Raji (cell line): Measurements from ENCODE around the gene NCAPG.

ENCODE experiments used
- POLR2A ChIP-seq: IDR thresholded peaks from 2 replicates; pipeline ENCODE4 v1.6.1; 2011; ENCODE audit warnings: low read depth, low read length, control low read depth; ENCODE audit not compliant: insufficient read depth

Gene NCAPG

GRCh38 chr4:17780501-17781299 lies 30.1 kb upstream of the NCAPG start:
- TF ChIP-seq POLR2A = no peak

DNA sequence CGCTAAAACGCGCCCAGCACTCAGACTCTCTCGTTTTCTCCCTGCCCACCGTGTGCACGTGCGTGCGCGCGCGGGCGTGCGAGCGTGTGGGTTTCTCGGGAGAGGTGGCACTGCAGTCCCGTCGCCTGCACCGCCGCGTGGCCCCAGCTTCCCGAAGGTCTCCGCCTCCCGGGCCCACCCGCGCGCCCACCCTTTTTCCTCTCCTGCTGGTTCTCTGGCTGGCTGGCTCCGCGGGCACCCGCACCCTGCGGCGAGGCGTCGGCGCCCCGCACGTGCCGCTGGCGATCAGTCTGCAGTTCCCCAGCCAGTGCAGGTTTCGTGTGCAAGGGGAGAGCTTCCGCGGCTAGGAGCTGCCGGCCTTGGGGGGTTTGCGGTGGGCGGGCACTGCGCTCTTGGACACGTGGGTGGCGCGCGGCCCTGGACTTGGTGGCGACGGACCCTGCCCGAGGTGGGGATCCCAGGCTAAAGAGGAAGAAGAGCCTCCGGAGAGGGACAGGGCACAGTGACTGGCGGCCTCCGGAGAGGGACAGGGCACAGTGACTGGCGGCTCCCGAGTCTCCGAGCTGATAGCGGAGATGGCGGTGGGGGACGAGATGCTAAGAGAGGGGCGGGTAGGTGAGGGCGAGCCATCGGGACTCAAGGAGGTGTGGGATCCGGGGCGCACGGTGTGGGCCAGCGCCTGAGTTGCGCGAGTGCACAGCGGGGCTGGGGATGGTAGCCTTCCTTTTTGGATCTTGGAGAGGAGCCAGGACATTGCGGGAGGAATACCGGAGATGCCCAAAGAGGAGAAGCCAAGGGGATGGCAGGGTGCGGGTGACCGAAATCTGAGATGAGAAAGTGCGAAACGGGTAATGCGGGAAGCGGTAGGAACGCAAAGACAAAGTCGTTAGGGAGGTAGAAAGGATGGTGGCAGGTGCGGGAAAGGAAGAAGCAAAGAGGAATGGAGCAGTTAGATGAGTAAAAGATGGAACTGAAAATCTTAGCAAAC lies 29.2 kb upstream of the NCAPG start, which contains the start of gene FAM184B:
TSS of gene FAM184B (minus strand) at position 322 of the 988 bp plus-strand sequence. CDS start 322 bp downstream, outside the sequence.
- no peak for TF ChIP-seq POLR2A

GRCh38 chr4:17785858-17786257 lies 24.9 kb upstream of the NCAPG start:
- TF ChIP-seq POLR2A = no peak

- no peak for TF ChIP-seq POLR2A
Observed at GRCh38 chr4:17786567-17786966, 24.2 kb upstream of the NCAPG start.

DNA sequence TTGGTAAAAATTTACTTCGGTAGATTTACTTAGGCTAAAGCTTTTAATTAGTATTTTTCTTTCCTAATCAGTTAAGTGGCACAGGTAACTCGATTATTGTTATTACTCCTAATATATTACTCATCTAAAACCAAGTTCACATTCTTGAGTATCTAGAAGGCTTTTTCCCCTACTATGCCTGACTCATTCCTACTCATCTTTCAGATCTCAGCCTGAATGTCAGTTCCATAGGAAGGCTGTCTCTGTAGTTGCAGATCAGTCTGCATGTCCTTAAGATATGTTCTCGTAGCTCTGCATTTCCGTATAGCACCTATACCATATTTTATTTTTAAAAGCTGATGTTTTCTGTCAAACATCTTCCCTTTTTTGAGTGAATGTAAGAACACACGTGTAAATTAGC lies 23.5 kb upstream of the NCAPG start:
- no peak for TF ChIP-seq POLR2A

DNA sequence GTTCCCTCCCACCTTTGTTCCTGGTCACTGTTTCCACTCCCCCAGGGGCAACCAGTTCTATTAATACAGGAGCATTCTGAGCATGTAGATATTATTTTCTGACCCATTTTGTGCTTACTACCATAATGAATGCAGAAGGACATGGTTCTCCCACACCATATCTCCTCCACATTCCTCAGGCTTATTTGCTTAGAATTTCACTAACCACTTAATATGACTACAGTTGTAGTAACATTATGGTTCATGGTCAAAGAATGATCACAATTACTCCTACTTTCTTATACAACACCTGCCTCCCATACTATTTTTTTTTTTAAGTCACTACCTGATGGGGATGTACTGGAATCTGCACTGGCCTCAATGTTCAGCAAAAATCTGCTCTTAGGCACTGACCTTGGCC lies 21.8 kb upstream of the NCAPG start:
- TF ChIP-seq POLR2A = no peak

GRCh38 chr4:17794730-17795129 lies 16.0 kb upstream of the NCAPG start:
- TF ChIP-seq POLR2A = no peak

DNA sequence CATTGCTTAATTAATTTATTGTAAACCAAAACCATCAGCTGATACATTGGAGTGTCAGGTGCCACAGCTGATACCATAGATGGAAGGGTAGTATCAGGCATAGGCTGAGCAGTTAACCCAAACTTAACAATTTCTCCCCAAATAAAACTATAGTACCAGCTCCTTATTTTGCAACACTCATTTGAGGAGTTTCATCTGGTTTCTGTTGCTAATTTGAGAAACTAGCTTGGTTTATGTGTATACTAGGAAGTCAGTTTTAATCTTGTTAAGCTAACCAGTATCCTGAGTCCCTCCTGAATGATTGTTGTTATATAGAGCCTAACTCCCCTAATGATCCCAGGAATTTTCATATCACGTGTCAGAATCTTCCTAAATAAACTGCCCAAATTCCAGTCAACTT lies 13.0 kb upstream of the NCAPG start:
- TF ChIP-seq POLR2A = no peak

DNA sequence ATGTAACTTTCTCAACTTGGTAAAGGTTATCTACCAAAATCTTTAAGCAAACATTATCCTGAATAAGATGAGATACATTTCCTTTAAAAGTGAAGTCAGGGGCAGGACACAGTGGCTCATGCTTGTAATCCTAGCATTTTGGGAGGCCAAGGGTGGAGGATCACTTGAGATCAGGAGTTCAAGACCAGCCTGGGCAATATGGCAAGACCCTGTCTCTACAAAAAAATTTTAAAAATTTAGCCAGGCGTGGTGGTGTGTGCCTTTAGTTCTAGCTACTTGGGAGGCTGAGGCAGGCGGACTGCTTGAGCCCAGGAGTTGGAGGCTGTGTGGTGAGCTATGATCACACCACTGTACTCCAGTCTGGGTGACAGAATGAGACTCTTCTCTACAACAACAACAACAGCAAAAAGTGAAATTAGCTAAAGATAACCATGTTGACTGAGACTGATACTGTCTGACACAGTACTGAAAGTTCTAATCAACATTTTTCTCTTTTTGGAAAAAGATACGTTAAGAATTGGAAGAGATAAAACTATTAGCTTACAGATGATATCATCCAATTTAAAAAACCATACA lies 5.1 kb upstream of the NCAPG start:
- no peak for TF ChIP-seq POLR2A

- no peak for TF ChIP-seq POLR2A
Observed at GRCh38 chr4:17807446-17807845, 3.3 kb upstream of the NCAPG start.

DNA sequence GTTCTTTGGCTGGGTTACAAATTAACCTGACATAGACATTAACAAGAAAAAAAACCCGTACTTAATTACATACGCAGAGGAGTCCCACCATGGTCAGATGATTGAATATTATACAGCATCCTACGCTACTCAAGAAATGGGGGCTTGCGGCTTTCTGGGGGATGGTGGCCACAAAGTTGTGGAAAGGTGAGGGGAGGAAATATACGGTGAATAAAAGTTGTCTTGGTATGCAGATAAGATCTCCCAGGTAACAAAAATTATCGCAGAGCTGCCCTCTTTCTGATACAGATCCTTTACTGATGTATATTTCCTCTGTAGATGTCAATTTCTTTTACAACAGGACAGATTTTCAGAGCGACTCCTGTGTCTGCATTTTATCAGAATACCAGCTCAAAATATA lies 1.1 kb upstream of the NCAPG start:
- TF ChIP-seq POLR2A = no peak

DNA sequence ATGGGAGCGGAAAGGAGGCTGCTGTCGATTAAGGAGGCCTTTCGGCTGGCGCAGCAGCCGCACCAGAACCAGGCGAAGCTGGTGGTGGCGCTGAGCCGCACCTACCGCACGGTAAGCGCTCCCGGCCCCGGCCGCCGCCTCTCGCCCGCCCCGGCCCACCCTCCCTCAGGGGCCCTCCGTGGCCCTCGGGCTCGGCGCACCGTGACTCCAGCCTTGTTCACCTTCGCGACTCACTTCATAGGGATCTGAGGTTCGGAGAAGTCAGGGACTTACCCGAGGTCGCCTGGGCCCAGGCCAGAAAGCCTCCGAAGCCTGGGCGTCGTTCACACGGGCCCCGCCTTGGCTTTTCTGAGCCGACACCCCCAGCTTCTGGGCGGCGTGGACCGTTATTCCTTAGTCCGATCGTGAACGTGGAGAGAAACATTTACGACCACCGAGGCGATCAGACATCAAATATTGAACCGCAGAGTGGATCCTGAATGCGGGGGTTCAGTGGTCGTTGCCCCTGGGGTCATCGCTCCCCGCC lies 362 bp downstream of the NCAPG start:
- no peak for TF ChIP-seq POLR2A

GRCh38 chr4:17812125-17812524 lies 1.3 kb downstream of the NCAPG start:
- TF ChIP-seq POLR2A = no peak

DNA sequence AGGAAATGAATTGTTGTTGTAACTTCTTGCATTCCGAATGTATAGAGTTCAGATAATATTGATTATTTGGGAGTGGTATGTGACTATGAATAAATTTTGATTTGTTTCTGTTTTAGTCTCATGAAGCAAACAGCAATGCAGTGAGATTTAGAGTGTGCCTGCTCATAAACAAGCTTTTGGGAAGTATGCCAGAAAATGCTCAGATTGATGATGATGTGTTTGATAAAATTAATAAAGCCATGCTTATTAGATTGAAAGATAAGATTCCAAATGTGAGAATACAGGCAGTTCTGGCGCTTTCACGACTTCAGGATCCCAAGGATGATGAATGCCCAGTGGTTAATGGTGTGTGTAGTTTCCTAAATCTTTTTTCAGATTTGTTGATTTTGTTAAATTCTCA lies 2.0 kb downstream of the NCAPG start:
- TF ChIP-seq POLR2A = no peak

DNA sequence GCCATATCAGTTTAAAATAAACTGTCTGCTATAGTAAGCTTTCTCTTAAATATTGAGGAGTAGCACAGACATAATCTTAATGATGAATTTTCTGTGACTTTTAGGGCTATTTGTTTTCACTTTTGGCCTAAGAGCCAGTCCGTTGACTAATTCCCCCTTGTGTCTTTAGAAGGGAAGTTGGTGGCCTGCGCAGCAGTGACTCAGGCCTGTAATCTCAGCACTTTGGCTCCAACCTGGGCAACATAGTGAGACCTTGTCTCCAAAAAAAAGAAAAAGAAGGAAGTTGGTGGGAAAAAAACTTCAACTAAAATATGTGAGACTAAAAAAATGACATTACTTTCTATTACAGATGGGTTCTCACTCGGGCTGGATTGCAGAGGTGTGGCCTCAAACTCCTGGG lies 3.4 kb downstream of the NCAPG start:
- TF ChIP-seq POLR2A = no peak
